Measurements from ENCODE around the gene LRRC28.

The LRRC28 gene

GRCh38 chr15:99424131-99424571 lies 172.9 kb downstream of the LRRC28 start:
- DNase-seq: no peak

- peak; percentile 34 for DNase-seq
These were observed 173.8 kb downstream of the LRRC28 start for GRCh38 chr15:99424978-99425656.

- DNase-seq: no peak
These were observed 174.5 kb downstream of the LRRC28 start for GRCh38 chr15:99425657-99426301.

GRCh38 chr15:99426431-99427105 lies 175.3 kb downstream of the LRRC28 start:
- DNase-seq: no peak

DNA sequence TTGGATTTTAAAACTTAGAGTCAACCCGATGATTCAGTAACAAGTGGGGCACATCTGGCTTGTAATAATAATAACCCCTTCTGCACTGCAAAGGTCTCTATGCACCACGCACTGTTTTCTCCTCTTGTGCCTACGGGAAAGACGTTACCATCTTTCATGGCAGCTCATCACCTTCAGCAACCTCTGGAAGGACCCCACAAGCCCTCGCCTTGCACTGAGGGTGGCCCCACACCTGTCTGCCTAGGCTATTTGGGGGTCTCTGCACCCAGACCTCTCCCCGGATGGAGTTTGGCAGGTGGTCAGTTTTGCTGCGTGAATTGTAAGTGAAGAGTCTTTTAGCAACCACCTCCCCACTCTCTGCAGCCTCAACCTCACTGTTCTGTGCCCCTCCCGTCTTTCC lies 175.9 kb downstream of the LRRC28 start:
- DNase-seq: no peak

DNA sequence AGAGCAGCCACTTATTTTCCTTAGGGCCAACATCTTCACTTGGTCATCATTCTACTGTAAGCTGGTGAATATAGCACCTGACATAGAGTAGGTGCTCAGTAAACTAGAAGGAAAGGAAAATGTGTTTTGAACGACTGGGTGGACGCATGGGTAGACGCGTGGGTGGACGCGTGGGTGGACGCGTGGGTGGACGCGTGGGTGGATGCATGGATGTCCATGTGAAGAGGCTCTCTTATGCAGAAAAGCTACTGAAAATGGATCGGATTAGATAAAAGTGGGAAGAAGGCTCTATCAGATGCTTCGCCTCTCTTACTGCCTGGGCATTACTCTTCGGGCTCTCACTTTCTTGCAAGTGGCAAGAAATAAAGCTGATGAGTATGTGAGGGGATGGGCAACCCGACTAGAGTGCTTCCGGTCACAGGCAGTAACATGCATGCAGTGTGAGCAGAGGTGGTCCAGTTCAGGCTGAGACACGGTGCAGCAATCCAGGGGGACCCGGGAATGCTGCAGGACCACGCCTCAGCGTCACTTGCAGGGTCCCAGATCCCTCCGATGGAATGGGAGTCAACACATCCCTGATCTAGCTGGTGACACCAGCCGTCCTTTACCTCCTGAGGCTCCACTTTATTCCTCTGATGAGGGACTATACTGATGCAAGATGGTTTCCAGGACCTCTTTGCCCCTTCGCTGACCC lies 176.5 kb downstream of the LRRC28 start:
- DNase-seq: no peak

DNA sequence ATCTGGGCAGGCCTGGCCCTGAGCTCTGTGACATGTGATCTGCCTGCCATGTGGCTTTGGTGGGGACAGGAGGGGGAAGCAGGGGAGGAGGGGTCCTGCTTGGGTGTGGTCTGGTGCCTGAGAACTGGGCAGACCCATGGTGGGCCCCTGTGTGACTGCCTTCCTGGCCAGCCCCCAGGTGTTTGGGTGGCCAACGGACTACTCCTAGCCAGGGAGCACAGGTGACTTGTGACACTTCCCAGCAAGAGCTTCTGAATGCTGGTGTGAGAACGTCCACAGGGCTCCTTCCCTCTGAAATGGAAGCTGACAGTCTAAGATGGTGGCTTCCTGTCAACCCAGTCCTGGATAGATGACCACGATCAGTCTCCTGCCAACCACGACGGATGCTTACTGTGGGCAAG lies 178.4 kb downstream of the LRRC28 start:
- DNase-seq: no peak

DNA sequence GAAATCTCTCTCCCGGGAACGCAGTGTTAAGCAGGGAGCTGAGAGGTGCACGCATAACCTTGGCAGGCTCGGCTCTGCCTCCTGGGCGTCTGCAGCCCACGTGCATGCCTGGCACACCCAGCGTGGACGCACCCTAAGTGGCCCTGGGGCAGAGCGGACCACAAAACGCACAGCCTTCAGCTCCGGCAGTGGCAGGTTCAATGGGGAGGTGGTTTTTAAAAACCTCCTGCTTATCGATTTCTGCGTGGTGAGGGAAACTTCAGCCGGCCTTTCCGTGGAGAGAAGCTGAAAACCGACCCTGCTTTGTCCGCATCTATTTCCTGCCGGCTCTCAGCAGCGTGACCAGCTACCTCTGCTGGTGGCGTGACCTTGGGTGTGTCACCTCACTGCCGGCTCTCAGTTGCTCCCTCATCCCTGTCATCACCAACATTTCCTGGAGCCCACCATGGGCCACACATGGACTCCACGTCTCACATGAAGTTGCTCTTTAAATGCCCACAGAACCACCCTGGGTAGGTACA lies 179.7 kb downstream of the LRRC28 start:
- no peak for DNase-seq

DNA sequence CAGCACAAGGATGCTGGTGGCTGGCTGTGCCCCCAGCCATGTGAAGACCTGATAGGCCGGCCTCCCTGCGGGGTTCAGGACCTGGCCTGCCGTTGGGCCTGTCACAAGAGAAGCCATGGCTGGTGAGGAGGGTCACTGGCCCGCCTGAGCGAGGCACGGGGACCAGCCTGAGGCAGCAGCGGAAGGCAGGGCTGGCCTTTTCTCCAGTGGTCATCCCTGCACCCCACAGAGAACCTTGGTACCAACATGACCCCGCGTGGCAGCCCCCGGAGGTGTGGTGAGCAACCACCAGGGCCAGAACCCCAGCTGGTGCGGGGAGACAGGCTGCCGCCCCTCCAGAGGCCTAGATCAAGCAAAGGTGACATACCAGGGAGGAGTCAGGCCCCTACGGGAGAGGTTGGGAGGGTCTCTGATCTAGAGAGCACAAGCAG lies 180.4 kb downstream of the LRRC28 start:
- no peak for DNase-seq

DNA sequence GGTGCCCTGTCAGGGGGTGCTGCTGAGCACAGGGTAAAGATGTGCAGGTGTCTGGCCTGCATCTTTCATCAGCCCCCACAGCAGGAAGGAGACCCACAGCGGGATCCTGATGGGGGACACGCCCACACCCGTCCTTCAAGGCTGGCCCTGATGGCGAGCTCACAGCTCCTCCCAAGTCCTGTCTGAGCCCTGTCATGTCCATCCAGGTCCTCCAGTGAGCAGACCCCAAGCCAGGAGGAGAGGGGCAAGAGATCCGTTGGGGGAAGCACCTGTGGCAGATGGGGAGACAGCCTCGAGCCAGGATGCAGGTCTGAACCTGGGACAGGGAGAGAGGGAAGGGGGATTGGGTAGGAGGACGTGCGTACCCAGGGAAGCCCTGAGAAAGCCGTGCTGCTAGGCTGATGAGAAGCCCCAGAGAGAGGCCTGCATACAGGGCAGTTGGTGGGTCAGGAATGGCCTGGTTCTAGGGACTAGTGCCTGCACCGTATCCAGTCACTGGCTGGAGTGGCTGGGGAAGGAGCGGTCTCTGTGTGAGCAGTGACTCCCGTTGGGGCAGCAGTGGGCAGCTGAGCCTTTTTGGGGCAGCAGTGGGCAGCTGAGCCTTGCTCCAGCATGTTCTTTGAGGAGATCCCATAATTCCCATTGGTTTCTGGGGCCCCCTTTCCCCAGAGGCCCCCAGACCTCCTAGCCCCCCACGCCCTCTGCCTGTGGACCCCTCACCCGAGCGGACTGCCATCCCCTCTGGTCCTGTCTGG lies 181.2 kb downstream of the LRRC28 start:
- DNase-seq: no peak

DNA sequence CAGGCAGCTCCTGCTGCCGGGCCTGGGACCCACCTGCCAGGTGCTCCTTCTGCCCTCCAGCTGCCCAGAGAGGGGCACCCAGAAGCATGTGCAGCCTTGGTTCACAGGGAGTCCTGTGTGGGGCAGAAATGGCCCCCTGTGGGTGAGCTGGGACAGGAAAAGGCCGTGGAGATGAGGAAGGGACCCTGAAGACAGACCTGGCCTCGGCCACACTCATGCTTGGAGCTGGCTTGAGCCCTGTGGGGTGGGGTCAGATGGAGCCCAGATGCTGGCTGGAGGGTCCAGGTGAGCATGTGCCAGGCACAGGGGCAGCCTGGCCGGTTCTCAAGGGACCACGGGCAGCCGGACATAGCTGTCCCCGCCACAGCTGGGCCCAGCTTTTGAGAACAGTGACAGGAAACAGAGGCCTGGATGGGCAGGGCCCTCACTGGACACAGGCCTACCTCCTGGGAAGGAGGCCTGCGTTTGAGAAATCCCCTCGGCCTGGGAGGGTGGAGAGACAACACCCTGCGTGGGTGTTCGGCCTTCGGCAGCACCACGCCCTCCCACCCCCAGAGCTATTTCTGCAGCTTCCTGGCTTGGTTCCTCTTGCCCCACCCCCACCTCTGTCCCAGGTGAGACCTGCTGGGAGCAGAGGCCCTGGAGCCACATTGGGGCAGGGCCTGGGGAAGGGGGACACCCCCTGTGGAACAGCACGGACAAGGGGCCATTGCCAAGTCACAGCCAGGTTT lies 181.9 kb downstream of the LRRC28 start:
- no peak for DNase-seq

GRCh38 chr15:99433757-99434450 lies 182.6 kb downstream of the LRRC28 start:
- DNase-seq: no peak

DNA sequence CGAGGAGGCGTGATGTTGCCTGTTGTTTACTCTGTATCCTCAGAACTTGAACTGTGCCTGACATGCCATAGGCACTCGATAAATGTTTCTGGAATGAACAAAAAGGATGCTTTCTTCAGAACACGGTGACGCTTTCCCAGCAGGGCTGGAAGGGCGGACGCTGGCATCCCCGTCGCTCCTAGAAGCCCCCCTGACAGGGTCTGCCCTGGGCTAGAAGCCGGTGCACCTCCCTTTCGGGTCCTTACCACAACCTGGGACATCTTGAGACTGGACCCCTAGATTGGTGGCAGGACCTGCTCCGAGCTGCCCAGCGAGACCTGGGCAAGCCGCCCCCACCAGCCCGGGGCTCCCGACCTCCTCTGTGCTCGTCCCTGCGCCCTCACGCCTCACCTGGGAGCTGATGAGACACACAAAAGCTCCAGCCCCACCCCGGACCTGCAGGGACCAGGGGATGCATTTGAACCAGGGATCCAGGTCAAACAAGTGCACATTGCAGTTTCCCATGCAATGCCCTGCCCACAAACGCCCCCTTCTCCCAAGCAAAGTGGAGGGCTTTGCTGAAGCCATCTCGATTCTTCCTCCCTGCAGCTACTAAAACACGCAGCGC lies 183.3 kb downstream of the LRRC28 start:
- DNase-seq: no peak

- DNase-seq: no peak
These were observed 183.9 kb downstream of the LRRC28 start for GRCh38 chr15:99435113-99435695.

DNA sequence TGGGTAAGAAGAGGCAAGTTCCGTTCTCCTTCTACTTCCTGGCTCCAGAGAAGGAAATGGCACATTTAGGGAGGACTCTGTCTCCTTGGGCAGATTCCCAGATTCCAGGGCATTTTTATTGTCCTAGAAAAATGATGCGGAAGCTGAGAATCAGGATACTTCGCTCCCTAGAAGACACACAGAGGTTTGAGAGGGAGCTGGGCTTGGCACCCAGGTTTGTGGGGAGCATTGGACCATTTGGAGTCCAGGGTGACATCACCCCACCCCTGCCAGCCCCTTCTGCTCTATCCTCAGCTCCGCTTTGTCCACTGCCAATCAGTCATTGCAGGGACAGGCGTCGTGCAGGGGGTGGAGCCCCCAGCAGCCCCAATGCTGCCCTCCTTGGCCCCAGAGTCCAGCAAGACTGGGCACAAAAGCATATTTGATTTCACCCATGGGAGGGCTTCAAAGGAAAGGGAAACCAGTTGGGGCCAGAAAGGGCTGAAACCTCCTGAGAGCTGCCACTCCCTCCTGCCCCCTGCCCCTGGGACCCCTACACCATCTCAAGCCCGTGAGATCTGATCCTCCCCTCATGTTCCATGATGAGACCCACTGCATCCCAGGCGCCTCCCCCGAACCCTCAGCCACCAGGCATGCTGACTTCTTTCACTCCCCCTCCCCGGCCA lies 184.7 kb downstream of the LRRC28 start:
- DNase-seq: no peak

DNA sequence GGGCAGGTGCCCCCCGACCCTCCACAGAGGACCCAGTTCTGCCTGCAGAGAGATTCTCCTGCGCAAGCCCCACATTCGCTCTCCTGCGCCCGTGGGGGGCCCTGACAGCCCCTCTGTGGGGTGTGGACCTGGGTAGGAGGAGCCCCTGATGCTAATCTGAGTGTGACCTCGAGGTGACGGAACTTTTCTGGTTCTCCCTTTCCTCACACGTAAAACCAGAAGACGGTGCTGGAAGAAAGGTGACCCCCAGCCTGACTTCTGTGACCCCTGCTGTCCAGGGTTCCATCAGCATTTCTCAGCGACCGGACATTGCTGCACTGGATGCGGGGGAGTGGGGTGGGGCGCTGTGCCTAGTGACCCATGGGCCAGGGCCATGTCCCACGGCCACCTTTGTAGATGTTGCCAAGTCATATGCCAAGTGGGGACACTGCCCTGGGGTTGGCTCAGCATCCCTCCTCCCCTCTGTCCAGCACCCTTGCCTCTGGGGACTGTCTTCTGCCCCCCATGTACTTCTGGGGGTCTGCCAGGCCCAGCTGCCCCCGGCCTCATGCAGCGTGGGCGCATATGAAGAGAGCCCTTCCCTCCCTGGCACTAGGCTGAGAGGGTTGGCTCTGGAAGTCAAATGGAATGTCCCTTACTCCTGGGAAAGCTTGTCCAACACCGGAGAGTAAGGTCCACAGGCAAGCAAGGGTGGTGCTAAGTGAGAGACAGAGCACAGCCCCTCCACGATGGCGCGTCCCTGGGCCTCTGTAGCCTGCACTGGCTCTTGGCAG lies 185.4 kb downstream of the LRRC28 start:
- no peak for DNase-seq

DNA sequence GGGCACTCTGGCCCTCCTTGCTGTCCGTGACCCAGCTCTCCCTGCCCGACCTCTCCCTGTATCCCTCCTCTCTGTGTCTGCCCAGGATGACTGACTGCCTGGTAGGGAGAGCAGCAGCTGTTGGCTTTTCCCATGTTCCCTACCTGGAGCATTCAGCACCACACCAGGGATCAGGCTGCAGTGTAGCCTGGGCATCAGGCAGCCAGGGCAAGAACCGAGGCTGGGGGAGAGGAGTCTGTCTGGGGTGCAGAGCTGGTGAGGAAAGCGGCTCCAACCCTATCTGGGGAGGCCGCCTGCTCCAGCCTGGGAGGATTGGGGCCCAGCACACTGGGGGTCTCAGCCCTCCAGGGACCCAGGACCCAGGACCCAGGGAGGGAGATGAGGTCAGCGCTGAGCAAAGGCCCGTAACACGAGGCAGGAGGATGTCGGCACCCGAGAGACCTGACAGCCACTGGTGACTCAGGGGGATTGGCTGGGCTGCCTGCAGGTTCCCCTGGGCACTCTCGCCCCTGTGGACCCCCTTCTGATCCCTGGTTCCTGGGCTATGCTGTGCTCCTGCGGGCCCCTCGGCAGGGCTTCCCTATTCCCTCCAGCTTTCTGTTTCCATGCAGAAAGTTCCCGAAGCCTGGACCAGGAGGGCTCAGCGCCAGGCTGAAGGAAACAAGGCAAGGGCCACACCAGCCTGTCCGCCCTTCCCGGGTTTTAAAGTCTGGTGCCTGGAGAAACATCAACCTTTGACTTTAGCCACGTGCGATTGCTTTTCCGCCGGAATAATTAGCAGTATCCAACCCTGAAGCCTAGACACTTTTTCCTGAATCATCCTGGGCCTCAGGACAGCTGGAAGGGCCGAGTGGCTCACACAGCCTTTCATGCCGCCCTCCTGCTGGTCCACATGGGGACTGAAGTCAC lies 186.3 kb downstream of the LRRC28 start:
- DNase-seq: no peak

- no peak for DNase-seq
These were observed 186.9 kb downstream of the LRRC28 start for GRCh38 chr15:99438224-99438585.
